Measurements from ENCODE around the gene ARL8A. TPM values are rescaled to one million over a fixed set of nuclear protein-coding genes. Genes with fewer than 3 reads are reported as not detected.

ARL8A gene
- total RNA-seq, 1 donor from 2014 or later, result 75.8 TPM

DNA sequence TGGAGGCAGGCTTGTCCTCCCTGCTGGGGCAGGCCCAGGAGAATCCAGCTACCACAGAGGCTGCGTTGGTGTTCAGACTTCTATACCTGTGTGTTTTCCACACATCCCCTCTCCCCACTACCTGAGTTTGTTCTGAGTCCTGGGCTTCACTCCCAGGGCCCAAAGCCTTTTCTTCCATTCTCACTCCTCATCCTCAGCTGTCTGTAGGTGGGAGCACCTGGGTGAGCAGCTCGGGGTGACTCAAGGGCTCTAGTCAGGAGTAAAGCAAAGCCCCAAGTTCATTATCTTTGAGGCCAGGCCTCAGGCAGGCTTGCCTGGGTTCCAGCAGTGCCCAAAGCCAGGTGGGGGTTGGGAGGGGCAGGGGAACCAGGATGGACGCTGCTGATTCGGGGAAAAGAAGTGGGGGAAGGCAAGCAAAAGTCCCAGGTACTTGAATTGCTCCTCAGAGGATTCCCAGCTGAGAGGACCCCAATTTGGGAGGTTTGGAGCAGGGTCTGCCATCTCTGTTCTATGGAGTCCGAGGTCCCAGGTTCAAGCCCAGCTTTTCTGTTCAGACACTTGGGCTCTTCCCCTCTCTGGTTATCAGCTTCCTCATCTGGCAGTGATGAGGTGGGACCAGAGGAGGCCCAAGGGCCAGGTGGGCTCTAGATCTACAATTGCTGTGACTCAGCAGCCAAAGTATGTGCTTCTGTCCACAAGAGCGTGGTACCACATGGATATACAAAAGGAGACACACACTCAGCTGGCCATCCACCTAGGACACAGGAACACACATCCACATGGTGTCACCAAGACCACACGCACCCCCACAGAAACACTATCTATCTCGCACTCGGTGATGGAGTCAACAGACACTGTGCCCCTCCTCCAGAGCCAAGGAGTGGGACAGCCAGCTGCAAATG, 21.7 kb upstream of the ARL8A start:
- H3K4me3 Mint-ChIP-seq (ENCODE audit: unreplicated experiment), result no peak overlapping the region
- no peaks in the 10 kb centered on the region for H3K27me3 Mint-ChIP-seq (ENCODE audit: unreplicated experiment)
- H3K9me3 Mint-ChIP-seq (ENCODE audit: unreplicated experiment), result no peaks in the 10 kb centered on the region
- no peak for DNase-seq (ENCODE audit: extremely low spot score, unreplicated experiment)
- H3K4me1 Mint-ChIP-seq (ENCODE audit: unreplicated experiment), result peaks cover 6% of the 10 kb centered on the region
- TF ChIP-seq, protein P1, sequence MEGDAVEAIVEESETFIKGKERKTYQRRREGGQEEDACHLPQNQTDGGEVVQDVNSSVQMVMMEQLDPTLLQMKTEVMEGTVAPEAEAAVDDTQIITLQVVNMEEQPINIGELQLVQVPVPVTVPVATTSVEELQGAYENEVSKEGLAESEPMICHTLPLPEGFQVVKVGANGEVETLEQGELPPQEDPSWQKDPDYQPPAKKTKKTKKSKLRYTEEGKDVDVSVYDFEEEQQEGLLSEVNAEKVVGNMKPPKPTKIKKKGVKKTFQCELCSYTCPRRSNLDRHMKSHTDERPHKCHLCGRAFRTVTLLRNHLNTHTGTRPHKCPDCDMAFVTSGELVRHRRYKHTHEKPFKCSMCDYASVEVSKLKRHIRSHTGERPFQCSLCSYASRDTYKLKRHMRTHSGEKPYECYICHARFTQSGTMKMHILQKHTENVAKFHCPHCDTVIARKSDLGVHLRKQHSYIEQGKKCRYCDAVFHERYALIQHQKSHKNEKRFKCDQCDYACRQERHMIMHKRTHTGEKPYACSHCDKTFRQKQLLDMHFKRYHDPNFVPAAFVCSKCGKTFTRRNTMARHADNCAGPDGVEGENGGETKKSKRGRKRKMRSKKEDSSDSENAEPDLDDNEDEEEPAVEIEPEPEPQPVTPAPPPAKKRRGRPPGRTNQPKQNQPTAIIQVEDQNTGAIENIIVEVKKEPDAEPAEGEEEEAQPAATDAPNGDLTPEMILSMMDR (IDR thresholded peaks at IDR 0.05), result no peak
- no peaks in the 10 kb centered on the region for H3K36me3 Mint-ChIP-seq (ENCODE audit: unreplicated experiment)
- no peak overlapping the region for H3K27ac Mint-ChIP-seq (ENCODE audit: unreplicated experiment)

DNA sequence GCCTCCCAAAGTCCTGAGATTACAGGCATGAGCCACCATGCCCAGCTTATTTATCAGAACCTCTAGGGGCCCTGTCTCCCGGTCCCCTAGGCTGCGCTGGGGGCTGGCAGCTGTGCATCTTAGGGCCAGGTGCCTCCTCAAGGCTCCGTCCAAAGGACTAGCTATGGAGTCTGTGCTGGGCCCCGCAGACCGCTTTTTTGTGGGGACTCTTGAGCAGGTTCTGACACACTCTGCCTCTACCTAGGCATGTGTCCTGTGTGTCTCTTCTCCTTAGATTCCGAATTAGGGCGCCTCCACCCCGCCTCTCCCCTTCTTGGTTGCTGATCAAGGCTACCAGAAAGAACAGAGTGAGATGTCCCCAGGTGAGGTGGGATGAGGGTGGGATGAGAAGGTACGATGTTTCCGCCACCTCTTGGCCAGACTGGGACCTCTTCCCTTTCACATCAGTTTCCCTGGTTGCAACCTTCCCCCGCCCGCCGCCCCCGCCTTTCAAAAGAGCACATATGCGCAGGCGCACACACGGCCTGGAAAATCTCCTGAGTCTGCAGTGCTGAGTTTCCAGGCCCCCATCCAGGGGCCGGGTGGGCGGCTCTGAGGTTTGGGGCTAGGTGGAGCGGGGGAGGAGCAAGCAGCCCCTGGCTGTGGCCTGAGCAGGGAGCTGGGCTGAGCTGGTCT, 20.9 kb upstream of the ARL8A start:
- H3K4me1 Mint-ChIP-seq (ENCODE audit: unreplicated experiment), result peaks cover 6% of the 10 kb centered on the region
- no peak overlapping the region for H3K27ac Mint-ChIP-seq (ENCODE audit: unreplicated experiment)
- TF ChIP-seq, protein P1 (IDR thresholded peaks at IDR 0.05), result no peak

GRCh38 chr1:202164271-202165037, 19.9 kb upstream of the ARL8A start:
- DNase-seq (ENCODE audit: extremely low spot score, unreplicated experiment), result no peak
- no peaks in the 10 kb centered on the region for H3K36me3 Mint-ChIP-seq (ENCODE audit: unreplicated experiment)
- H3K27me3 Mint-ChIP-seq (ENCODE audit: unreplicated experiment), result no peaks in the 10 kb centered on the region
- TF ChIP-seq, protein P1 (IDR thresholded peaks at IDR 0.05), result no peak
- H3K9me3 Mint-ChIP-seq (ENCODE audit: unreplicated experiment), result no peaks in the 10 kb centered on the region
- peaks cover 6% of the 10 kb centered on the region for H3K4me1 Mint-ChIP-seq (ENCODE audit: unreplicated experiment)
- no peak overlapping the region for H3K4me3 Mint-ChIP-seq (ENCODE audit: unreplicated experiment)
- H3K27ac Mint-ChIP-seq (ENCODE audit: unreplicated experiment), result no peak overlapping the region

More for the DNA sequence above, 20.9 kb upstream of the ARL8A start:
- Mint-ChIP-seq H3K9me3 (ENCODE audit: unreplicated experiment) (no peaks in the 10 kb centered on the region), H3K36me3 (ENCODE audit: unreplicated experiment) (no peaks in the 10 kb centered on the region), H3K4me3 (ENCODE audit: unreplicated experiment) (no peak overlapping the region), H3K27me3 (ENCODE audit: unreplicated experiment) (no peaks in the 10 kb centered on the region)
- no peak for DNase-seq (ENCODE audit: extremely low spot score, unreplicated experiment)

- Mint-ChIP-seq H3K36me3 (ENCODE audit: unreplicated experiment) (no peaks in the 10 kb centered on the region), H3K4me1 (ENCODE audit: unreplicated experiment) (peaks cover 6% of the 10 kb centered on the region), H3K27ac (ENCODE audit: unreplicated experiment) (no peak overlapping the region), H3K4me3 (ENCODE audit: unreplicated experiment) (no peak overlapping the region), H3K27me3 (ENCODE audit: unreplicated experiment) (no peaks in the 10 kb centered on the region), H3K9me3 (ENCODE audit: unreplicated experiment) (no peaks in the 10 kb centered on the region)
- TF ChIP-seq, protein P1 (IDR thresholded peaks at IDR 0.05), result no peak
- no peak for DNase-seq (ENCODE audit: extremely low spot score, unreplicated experiment)
Measured at GRCh38 chr1:202163281-202164270, 19.0 kb upstream of the ARL8A start.

Data from osteocyte (in vitro differentiated cells).